Activated T-cell treated with anti-CD3 and anti-CD28 coated beads for 24 hours (primary cell): Measurements from ENCODE around the gene PCK1.
"Not testable (repeated sequence)": the region's sequence is repeated elsewhere in the genome, so short reads cannot be mapped to it uniquely, and the experiment has no call there.

ENCODE experiments used
- DNase-seq: peaks from one replicate; pipeline ENCODE4 v3.0.0-alpha.2; 2020; ENCODE audit warnings: low read depth

PCK1 gene

DNA sequence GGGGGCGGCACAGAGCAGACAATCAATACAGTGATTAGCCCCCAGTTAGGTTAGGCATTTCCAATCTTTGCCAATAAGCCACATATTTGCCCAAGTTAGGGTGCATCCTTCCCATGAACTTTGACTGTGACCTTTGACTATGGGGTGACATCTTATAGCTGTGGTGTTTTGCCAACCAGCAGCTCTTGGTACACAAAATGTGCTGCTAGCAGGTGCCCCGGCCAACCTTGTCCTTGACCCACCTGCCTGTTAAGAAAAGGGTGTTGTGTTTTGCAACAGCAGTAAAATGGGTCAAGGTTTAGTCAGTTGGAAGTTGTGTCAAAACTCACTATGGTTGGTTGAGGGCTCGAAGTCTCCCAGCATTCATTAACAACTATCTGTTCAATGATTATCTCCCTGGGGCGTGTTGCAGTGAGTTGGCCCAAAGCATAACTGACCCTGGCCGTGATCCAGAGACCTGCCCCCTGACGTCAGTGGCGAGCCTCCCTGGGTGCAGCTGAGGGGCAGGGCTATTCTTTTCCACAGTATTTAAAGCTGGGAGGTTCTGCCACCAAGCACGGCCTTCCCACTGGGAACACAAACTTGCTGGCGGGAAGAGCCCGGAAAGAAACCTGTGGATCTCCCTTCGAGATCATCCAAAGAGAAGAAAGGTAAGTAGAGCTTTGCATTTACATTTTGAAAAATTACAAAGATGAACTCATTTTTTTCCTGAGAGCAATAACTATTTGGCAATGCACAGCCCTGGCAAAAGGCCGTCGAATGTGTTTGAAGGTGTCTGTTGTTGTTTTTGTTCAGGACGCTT, at the start of gene PCK1:
PCK1 (plus strand) TSS at position 557 of the 802 bp plus-strand sequence. CDS start 302 bp downstream, outside the sequence.
- DNase-seq: no peak

DNA sequence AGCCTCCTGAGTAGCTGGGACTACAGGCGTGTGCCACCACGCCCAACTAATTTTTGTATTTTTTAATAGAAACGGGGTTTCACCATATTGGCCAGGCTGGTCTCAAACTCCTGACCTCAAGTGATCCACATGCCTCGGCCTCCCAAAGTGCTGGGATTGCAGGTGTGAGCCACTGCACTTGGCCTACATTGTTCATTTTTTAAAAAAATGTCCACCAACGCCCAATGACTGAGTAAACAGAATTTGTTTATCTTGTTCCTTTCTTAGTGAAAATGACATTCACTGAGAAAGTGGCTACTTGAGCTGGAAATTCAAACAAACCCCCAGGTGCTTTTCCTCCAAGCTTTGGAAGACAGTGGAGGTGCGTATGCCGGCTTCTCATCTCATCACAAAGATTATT, 49.2 kb upstream of the PCK1 start:
- DNase-seq: not testable (repeated sequence)

DNA sequence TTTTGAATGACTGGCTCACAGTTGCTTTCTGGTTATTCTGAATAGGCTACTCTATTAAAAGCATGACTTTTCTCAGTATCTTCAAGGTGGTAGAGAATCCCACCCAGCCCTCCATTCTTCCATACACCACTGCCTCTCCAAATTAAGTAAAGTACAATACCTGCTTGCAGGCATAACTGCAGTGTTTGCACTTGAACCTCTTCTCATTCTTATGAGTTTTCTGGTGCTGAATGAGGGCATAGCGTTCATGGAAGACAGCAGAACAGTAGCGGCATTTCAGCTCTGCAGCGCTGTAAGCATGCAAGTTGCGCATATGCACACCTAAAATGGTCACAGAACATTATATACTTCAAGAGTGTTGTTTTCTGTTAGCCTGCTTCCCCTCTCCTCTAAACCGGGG, 48.5 kb upstream of the PCK1 start:
- no peak for DNase-seq

DNA sequence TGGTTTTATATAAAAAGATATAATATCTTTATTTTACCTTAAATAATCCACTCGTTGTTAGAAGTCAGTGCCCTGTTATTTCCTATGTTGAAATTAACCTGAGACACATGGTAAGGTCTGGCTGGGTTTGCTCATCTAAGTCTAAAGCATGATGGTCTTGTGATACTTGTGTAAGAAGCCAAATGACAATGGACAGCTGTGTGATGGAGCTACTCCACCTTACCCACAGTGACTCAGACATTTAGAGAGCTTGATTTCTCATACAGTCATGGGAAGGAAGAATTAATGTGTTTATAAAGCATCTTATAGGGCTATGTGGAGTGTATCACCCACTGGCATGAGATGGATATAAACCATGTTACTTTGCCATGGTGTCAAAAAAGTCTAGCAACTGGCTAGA, 47.7 kb upstream of the PCK1 start:
- DNase-seq: no peak

DNA sequence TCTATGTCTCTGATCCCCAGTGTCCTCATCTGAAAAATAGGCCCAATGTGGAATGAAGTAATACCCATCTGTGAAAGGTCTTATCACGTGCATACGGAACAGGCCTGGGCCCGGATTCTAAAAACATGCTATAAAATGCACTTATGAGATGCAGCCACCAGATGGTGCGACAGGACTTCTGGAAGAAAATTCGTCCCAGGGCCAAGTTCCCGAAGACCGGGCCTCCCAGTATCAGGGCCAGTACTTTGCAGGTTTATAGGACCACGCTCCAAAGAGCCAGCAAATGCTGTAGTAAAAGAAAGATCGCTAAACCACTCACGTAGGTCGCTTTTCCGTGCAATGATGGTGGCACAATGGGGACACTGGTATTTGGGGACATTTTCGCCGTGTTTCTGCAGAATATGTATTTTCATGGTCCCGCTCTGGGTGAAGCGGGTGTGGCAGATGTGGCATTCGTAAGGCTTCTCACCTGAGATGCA, 46.6 kb upstream of the PCK1 start:
- peak; percentile 12 for DNase-seq

DNA sequence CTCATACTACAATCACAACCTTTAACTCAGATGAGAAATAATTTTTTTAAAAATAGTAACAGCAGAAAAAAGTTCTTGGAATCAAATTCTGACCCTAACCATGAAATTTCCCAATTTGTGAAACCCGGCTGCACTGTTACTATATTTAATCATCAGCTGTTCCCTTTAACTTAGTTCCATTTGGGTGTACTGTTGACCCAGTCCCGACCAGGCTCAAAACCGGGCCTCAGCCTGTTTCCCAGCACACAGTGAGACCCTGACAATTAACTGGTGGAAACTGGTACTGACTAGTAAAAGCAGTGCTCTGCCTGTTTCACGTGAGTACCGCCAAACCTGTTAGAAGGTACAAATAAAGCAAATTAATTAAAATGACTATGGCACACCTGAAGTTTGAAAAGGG, 43.0 kb upstream of the PCK1 start:
- no peak for DNase-seq

DNA sequence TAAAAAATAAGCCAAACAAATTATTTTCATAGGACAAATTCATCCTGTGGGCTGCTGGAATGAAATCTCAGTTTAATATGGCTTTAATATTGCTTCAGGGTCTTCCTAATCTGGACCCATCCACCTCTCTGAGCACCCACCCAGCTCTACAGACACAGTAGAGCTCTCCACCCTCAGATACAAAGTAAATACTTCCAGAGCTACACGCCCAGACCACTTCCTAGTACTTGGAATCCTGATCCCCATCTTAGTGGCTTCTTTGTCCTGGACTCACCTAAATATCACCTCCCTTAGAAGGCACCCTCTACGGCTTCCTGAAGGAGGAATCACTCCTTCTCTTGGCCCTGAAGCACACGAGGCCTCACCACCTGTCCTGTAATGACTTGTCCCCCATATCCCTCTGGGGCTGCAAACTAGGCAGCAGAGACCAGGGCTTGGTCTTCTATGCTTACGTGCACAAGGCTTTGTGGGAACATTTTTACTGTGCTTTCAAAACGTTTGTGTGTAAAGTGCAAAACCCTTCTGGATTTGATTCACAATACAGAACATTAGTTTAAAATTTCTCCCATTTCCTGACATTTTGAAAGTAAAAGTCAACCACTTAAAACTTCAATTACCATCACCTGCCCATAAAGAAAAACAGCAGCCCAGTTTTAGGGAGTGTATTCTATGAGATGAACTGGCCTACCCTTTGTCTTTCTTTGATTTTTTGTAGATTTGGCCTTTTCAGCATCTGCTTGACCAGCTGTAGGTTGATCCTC, 38.4 kb upstream of the PCK1 start:
- no peak for DNase-seq

DNA sequence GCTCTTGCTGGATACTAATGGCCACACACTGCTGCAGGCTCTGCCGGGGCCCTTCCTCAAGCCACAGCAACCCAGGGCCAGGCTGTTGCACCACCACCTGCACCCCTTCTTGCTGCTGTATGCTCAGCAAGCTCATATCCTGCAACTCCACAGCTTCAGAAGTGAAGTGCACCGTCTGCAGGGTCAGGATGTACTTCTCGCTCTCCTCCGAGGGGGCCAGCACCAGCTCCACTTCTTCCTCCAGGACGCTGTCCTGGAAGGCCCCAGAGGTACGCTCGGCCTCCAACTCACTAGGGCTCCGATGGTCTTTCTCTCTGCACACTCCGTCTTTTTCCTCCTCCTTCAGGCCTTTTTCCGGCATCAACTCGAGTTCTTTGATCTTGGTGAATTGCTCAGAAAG, 37.1 kb upstream of the PCK1 start:
- DNase-seq: no peak

DNA sequence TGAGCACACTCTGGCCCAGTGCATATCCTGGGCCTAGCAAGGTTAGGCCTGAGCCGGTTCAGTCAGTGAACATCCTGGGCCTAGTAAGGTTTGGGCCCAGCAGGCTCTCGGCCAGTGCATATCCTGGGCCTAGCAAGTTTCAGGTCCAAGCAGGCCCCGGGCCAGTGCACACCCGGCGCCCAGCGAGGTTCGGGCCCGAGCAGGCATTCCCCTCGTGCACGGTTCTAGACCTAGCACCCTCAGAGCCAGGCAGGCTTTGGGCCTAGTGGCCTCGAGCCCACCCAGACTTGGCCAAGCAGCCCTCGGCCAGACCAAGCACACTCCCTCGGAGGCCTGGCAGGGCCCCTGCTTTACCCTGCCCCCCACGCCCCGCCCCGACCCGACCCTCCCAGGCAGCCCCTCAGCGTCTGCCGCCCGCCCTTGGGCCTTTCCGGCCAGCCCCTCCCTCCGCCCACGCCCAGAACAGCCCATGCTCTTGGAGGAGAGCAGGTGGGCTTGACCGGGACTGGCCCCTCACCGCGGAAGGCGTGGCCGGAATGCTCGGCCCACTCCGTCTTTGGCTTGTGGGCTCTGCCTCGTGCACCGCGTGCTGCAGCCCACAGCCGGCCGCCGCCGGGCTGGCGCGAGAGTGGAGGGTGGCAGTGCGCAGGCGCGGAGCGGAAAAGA, 36.3 kb upstream of the PCK1 start, which contains the start of gene CTCFL:
CTCFL (minus strand) TSS at position 630 of the 666 bp plus-strand sequence. CDS start 935 bp downstream, outside the sequence.
- no peak for DNase-seq

DNA sequence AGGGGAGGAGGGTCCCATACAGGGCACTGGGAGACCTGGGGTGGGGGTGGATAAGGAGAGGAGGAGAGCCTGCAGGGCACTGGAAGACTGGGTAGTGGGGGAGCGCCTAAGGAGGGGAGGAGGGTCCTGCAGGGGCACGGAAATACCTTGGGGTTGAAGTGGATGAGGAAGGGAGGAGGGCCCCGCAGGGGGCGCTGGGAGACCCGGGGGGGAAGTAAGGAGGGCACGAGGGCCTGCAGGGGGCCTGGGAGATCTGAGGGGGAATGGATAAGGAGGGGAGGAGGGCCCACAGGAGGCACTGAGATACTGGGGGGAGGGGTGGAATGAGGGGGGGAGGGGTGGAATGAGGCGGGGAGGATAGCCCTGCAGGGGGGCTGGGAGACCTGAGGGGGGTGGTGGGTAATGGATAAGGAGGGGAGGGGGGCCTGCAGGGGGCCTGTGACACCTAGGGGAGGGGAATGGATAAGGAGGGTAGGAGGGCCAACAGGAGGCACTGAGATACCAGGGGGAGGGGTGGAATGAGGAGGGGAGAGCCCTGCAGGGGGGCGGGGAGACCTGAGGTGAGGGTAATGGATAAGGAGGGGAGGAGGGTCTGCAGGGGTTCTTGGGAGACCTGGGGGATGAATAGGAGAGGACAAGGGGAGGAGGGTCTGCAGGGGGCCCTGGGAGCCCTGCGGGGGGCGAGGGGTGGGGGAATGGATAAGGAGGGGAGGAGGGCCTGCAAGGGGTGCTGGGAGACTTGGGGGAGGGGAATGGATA, 35.4 kb upstream of the PCK1 start:
- DNase-seq: no peak

DNA sequence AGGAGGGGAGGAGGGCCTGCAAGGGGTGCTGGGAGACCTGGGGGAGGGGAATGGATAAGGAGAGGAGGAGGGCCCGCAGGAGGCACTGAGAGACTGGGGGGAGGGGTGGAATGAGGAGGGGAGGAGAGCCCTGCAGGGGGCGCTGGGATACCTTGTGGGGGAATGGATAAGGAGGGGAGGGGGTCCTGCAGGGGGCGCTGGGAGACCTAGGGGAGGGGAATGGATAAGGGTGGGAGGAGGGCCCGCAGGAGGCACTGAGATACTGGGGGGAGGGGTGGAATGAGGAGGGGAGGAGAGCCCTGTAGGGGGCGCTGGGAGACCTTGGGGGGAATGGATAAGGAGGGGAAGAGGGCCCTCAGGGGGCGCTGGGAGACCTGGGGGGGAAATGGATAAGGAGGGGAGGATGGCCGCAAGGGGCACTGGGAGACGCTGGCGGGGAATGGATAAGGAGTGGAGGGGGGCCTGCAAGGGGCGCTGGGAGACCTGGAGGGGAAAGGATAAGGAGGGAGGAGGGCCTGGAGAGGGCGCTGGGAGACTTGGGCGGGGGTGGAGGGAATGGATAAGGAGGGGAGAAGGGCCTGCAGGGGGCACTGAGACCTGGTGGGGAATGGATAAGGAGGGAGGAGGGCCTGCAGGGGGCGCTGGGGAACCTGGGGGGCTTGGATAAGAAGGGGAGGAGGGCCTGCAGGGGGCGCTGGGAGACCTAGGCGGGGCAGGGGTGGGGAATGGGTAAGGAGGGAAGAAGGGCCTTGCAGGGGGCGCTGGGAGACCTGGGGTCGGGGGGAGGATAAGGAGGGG, 34.6 kb upstream of the PCK1 start:
- DNase-seq: no peak

DNA sequence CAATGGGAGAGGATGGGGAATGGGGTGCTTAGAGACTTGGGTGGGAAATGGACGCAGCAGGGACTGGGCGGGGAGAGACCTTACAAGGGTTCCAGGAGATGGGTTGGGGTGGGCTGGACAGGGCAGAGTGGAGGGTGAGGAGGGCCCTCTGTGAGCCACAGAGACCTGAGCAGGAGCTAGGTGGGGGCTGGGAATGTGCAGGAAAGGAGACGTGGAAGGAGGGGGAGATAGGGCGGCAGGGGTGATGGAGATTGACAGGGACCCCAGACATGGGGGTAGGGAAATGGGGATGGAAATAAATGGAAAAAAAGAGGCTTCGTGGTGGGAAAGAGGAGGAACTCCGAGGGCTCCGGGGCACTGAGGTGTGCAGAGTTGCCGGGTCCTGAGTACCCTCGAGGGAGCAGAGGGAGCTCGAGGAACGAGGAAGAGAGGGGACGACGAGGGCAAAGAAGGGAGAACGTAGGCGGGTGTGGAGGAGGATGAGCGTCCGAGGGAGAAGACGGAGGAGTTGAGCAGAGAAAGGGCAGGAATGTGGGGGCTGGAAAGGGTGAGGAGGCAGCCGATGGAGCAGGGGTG, 33.9 kb upstream of the PCK1 start:
- no peak for DNase-seq

DNA sequence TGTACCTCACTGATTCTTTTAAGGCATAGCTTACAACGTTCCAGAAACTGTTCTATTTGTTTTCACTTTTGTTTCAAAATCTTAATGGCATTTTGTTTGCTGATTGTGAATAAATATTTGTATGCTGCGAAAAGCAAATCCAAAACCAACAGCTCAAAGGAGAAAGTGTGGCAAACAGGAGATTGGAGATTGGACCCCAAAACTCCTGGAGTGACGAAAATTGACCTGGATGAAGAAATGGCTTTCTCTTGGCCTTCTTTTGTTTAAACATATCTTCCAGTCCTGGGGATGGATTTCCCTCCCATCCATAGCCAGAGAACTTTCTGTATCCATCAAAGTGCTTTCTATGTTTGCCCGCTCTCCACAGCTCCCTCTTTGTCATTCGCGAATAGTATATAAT, 33.2 kb upstream of the PCK1 start:
- no peak for DNase-seq

DNA sequence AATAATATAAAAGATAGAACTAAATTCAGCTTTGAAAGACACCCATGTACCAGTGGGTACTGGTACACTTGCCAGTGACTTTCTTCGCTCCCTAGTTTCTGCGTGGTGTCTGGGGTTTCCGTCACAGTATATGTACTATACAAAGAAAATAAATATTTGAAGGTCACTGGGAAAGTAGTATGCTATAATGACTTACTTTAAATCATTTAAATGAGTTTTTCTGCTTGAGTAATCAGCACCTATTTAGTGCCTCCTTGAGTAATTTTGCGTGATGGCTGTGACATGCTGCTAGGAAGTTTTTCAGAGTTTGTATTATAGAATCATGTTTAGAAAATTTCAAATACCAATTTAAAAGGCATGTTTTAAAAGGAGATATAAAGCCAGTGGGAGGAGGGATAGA, 32.8 kb upstream of the PCK1 start:
- no peak for DNase-seq

DNA sequence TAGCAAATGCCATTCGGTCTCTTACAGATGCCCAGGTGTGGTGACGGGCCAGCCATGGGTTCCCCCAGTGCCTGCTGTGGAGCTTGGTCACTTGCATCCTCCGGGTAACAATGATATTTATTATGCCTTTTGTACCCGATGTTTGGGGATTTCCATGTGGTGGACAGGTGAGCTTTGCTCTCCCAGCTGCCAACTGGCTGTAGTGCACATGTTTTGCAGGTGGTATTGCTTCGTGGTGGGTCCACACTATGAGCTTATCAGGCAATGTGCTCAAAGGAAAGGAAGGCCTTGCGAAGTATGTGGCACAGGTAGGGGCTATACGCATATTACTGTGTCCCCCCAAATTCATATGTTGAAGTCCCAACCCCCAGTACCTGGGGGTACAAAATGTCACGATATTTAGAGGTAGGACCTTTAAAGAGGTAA, 31.7 kb upstream of the PCK1 start:
- DNase-seq: no peak

DNA sequence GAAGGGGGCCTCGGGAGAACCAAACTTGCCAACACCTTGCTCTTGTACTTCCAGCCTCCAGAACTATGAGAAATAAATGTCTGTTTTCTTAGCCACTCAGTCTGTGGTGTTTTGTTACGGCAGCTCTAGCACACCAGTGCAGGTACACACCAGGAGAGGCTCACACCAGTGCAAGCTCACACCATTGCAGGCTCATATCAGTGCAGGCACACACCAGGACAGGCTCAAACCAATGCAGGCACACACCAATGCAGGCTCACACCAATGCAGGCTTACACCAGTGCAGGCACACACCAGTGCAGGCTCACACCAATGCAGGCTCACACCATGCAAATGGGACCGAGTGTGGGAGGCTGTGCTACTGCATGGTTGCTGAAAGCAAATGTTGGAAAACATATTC, 31.1 kb upstream of the PCK1 start:
- no peak for DNase-seq

DNA sequence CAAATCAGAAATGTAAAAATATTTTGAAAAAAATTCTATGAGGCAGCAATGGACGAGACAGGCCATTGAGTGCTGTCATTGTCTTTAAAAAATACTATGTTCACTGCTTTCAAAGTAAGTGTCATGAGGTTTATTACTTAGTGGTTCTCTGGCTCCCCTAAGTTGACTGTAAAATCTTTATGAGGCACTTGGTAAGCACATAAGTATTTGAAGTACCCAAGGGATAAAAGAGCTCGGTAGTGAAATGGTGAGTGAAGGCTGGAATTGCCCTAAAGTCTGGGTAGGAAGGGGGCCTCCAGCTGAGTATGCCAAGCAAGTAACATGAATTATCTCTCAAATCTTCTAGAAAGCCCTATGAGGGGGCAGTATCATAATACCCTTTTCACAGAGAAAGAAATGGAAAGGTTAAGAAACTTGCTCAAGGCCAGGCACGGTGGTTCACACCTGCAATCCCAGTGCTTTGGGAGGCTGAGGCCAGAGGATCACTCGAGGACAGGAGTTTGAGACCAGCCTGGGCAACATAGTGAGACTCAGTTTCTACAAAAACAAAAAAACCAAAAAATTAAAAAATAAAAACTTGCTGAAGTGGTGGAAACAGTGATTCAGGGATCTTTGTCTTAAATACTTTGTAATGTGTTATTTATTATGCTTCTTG, 30.5 kb upstream of the PCK1 start:
- no peak for DNase-seq

DNA sequence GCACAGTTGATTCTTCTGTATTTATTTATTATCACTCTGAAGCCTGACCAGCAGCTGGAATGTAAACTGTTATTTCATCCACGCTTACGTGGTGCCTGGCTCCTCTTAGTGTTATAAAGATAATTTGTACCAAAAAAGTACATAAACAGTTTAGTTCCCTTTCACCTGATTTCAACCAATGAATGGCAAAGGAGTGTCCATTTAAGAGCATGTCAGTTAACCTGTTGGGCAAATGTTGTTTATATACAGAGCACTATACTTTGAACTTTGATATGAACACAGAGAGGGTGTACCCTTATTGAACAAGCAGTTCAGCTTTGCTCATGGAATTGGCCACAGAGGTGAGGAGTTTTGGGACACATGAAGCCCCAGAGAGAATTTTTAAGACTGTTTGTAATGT, 28.8 kb upstream of the PCK1 start:
- DNase-seq: no peak

DNA sequence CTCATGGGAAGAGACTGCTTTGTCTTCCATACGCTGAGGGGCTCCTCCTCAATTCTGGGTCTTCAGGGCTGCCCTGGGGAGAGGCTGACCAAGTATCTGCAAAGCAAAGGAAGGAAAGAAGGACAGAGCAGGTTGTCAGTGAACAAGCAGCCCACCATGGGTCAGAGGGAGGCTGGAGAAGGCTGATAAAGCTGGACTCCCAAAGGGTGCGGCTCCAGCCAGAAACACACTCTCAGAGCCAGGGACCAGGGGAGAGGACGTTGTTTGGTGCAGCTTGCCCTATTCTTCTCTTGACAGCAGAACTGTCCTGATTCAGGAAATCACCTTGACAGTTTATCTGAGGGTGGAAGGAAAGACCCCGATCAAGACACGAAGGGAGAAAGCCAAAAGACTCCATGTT, 25.6 kb upstream of the PCK1 start:
- no peak for DNase-seq

DNA sequence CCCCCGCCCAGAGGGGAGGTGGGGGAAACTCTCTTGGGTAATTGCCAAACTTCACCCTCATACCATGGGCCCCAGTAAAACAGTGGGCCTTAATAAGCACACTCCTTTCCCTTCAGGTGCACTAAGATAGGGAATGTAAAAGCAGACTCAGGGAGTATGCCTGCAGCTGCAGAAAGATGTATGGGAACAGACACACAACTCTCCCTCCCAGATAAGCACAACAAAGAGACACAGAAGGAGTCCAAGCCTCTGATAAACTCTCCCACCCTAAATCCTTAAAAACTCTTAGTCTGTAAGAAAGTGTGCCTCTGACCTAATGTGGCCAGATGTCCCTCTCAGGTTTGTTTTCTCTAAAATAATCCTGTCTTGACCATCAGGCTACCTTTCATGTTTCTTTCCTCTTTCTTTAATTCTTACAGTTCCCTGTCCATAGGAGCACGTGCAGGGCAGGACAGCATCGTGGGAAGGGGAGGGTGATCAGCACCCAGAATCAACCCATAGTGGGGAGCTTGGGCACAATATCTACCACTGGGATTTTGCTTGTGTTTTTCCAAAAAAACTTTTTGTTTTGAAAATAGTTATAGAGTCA, 24.7 kb upstream of the PCK1 start:
- DNase-seq: no peak
